ENCODE measurements around the gene MIA3. TPM values are rescaled to one million over a fixed set of nuclear protein-coding genes. Genes with fewer than 3 reads are reported as not detected.

Gene MIA3
- total and polyA plus RNA-seq, 9 of the 15 experiments (the other 6 are each of a cell fraction or from before 2014, with no cell fraction given), result 21.6 to 89.4 (median 40.8) TPM

- TF ChIP-seq PRDM10 (IDR thresholded peaks at IDR 0.05; ENCODE audit: partially characterized antibody) (peak; percentile 95), EHMT2 (IDR thresholded peaks at IDR 0.05) (peak; percentile 87), DDX20 (tag; IDR thresholded peaks at IDR 0.05; ENCODE audit: low read depth) (no peak), ETV5 (CRISPR knock-in tag; IDR thresholded peaks at IDR 0.05; ENCODE audit: low read depth) (peak; percentile 38; the same call in 1 of the 2 replicates), MAFF (IDR thresholded peaks at IDR 0.05; ENCODE audit: low read length) (peak; percentile 9; the same call in 1 of the 2 replicates), RB1 (IDR thresholded peaks at IDR 0.05; ENCODE audit: low read depth) (peak; percentile 65), YBX1 (IDR thresholded peaks at IDR 0.05) (no peak), POLR2H (tag; IDR thresholded peaks at IDR 0.05; ENCODE audit: low read depth) (peak; percentile 88), PHF20 (IDR thresholded peaks at IDR 0.05; ENCODE audit: partially characterized antibody) (peak; percentile 93), SETDB1 (IDR thresholded peaks at IDR 0.05; ENCODE audit: low read length) (no peak), ZNF143 (CRISPR knock-in tag; IDR thresholded peaks at IDR 0.05) (peak; percentile 42; the same call in 1 of the 2 replicates), HMBOX1 (IDR thresholded peaks at IDR 0.05) (peak; percentile 84), ELF4 (CRISPR knock-in tag; IDR thresholded peaks at IDR 0.05) (peak; percentile 86), XRCC4 (IDR thresholded peaks at IDR 0.05; ENCODE audit: extremely low read depth, insufficient read depth, insufficient read length) (no peak), CEBPG (CRISPR knock-in tag; IDR thresholded peaks at IDR 0.05) (0 out of 2 replicates have a peak, but pooled peaks have one; percentile 7), CEBPG (tag; conservative IDR thresholded peaks at IDR 0.05 in 1 of 2, IDR thresholded peaks at IDR 0.05 in 1 of 2) (no peak)
These were observed 28.2 kb upstream of the MIA3 start, which contains the start of gene TAF1A (continued) for GRCh38 chr1:222589462-222590302.
